Adipocyte (in vitro differentiated cells): ENCODE measurements around the gene PDHX.

ENCODE experiments used
- DNase-seq: peaks from one replicate; pipeline ENCODE4 v3.0.0-alpha.2; 2015; ENCODE audit warnings: low read depth
- H3K27me3 ChIP-seq: replicated peaks from 2 replicates; pipeline ENCODE4 v1.7.0; 2013; ENCODE audit warnings: mild to moderate bottlenecking, low read length, moderate library complexity; ENCODE audit not compliant: control insufficient read depth, insufficient read depth
- H3K36me3 ChIP-seq: 2 replicates; pipeline ENCODE4 v1.7.0; 2013; ENCODE audit warnings: low read length, mild to moderate bottlenecking, moderate library complexity; ENCODE audit not compliant: control insufficient read depth, insufficient read depth, severe bottlenecking
- H3K4me1 ChIP-seq: 2 replicates; pipeline ENCODE4 v1.7.0; 2013; ENCODE audit warnings: mild to moderate bottlenecking, low read length, moderate library complexity; ENCODE audit not compliant: control insufficient read depth, insufficient read depth
- H3K4me3 ChIP-seq: 2 replicates; pipeline ENCODE4 v1.7.0; 2013; ENCODE audit warnings: mild to moderate bottlenecking, low read length, moderate library complexity
- H3K9ac ChIP-seq: 2 replicates; pipeline ENCODE4 v1.7.0; 2013; ENCODE audit warnings: mild to moderate bottlenecking, low read length, moderate library complexity
- H3K9me3 ChIP-seq: 2 replicates; pipeline ENCODE4 v1.7.0; 2013; ENCODE audit warnings: mild to moderate bottlenecking, low read length, moderate library complexity; ENCODE audit not compliant: control insufficient read depth

PDHX gene

DNA sequence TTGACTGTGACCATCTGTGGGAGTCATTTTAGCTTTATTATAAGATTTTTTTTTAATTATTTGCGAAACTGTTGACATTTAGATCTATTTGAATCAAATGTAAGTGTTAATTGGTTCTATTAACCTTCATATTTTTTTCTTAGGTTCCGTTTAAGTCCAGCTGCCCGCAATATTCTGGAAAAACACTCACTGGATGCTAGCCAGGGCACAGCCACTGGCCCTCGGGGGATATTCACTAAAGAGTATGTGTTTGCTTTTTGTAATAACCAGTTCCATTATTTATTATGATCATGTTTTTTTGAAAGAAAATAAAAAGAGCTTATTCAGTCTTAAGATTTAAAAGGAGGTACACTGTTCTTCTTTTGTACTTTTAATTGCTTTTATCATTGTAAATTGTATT is 43.9 kb downstream of the PDHX start:
- DNase-seq = peak; percentile 37
- H3K27me3 ChIP-seq = no peaks in the 10 kb centered on the region
- H3K4me3 ChIP-seq = no peak overlapping the region
- no peaks in the 10 kb centered on the region for H3K9me3 ChIP-seq
- H3K36me3 ChIP-seq = peaks cover 21% of the 10 kb centered on the region
- H3K4me1 ChIP-seq = peaks cover 14% of the 10 kb centered on the region
- H3K9ac ChIP-seq = no peak overlapping the region

DNA sequence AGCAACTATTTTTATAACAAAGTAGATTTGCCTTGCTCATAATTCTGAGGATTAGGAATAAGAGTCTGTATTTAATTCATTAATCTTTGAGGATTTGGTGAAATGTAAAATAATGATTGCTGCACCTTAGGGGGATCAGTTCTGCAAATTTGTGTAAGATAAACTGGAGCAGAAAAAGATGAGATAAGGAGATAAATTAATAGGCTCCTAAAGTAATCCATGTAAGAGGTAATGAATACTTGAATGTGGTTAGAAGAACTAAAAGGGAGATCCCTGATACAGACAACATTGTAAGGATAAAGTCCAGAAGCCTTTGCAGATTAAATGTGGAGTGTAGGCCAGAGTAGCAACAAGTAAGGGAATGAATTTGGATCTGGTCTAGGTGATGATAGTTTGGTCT is 45.6 kb downstream of the PDHX start:
- H3K4me3 ChIP-seq = no peak overlapping the region
- H3K36me3 ChIP-seq = peaks cover 27% of the 10 kb centered on the region
- DNase-seq = no peak
- H3K9me3 ChIP-seq = no peaks in the 10 kb centered on the region
- H3K4me1 ChIP-seq = peaks cover 14% of the 10 kb centered on the region
- no peaks in the 10 kb centered on the region for H3K27me3 ChIP-seq
- H3K9ac ChIP-seq = no peak overlapping the region

DNA sequence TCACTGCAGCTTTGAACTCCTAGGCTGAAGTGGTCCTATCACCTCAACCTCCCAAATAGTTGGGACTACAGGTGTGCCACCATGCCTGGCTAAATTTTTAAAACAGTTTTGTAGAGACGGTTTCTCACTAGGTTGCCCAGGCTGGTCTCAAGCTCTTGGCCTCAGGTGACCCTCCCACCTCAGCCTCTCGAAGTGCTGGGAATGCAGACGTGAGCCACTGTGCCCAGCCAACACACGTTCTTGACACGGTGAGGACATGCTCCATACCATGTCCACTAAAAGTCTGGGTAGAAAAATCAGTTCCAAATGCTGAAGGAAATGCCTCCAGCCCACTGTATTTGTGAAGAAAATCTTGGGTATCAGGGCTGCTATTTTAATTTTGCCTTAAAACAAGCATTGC is 46.9 kb downstream of the PDHX start:
- Histone ChIP-seq H3K9ac (no peak overlapping the region), H3K36me3 (peaks cover 30% of the 10 kb centered on the region), H3K9me3 (no peaks in the 10 kb centered on the region), H3K4me3 (no peak overlapping the region), H3K4me1 (peaks cover 14% of the 10 kb centered on the region), H3K27me3 (no peaks in the 10 kb centered on the region)
- DNase-seq = no peak

DNA sequence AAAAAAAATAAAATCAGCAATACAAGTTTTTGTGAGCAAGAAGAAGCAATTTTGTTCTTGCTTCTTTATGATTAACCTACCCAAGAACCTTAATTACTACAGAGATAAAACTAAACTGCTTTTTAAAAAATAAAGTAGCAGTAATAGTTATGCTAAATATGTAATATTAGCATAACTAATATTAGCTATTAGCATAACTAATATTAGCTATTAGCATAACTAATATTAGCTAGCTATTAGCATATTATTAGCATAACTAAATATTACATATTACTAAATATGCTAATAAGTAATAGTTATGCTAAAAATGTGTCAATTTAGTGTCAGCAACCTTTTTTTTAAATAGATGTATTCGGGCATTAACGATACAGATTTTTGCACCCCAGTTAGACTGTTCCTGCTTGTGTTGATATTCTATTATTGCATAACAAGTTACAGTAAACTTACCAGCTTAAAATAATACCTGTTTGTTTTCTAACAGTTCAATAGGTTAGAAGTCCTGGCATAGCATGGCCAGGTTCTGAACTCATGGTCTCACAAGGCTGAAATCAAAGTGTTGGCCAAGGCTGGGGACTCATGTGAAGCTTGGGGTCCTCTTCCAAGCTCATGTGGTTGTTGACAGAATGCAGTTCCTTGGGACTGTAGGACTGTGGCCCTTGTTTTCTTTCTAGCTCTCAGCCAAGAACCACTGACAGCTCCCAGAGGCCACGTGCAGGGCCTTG is 48.4 kb downstream of the PDHX start:
- H3K4me1 ChIP-seq = peaks cover 12% of the 10 kb centered on the region
- H3K36me3 ChIP-seq = peaks cover 30% of the 10 kb centered on the region
- no peak for DNase-seq
- no peaks in the 10 kb centered on the region for H3K27me3 ChIP-seq
- no peaks in the 10 kb centered on the region for H3K9me3 ChIP-seq
- H3K9ac ChIP-seq = no peak overlapping the region
- no peak overlapping the region for H3K4me3 ChIP-seq

DNA sequence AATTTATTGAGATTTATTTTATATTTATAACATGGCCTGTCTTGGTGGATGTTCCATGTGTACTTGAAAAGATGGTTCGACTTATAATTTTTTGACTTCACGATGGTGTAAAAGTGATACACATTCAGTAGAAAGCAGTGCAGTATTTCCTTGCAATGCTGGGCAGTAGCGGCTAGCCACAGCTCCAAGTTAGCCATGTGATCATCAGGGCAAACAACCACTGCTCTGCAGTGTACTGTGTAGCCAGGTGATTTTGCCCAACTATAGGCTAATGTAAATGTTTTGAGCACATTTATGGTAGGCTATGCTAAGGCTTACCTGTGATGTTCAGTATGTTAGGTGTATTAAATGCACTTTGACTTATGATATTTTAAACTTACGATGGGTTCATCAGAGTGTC is 52.4 kb downstream of the PDHX start:
- Histone ChIP-seq H3K4me3 (no peak overlapping the region), H3K4me1 (peaks cover 26% of the 10 kb centered on the region), H3K36me3 (peaks cover 24% of the 10 kb centered on the region), H3K27me3 (no peaks in the 10 kb centered on the region), H3K9me3 (no peaks in the 10 kb centered on the region), H3K9ac (no peak overlapping the region)
- no peak for DNase-seq

DNA sequence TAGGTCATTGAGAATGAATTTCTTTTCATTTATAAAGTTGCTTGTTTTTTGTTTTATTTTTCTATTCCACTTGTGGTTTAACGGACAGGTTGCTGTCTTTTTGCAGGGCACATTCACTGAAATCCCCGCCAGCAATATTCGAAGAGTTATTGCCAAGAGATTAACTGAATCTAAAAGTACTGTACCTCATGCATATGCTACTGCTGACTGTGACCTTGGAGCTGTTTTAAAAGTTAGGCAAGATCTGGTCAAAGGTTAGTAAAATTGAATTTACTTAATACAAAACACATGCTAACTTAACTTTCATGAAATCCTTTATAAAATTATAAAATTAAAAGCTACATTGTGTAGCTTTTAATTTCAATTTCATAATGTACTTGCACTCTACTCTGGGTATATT is 53.6 kb downstream of the PDHX start:
- H3K9ac ChIP-seq = no peak overlapping the region
- peaks cover 27% of the 10 kb centered on the region for H3K36me3 ChIP-seq
- no peaks in the 10 kb centered on the region for H3K27me3 ChIP-seq
- no peak overlapping the region for H3K4me3 ChIP-seq
- no peaks in the 10 kb centered on the region for H3K9me3 ChIP-seq
- peaks cover 26% of the 10 kb centered on the region for H3K4me1 ChIP-seq
- no peak for DNase-seq

DNA sequence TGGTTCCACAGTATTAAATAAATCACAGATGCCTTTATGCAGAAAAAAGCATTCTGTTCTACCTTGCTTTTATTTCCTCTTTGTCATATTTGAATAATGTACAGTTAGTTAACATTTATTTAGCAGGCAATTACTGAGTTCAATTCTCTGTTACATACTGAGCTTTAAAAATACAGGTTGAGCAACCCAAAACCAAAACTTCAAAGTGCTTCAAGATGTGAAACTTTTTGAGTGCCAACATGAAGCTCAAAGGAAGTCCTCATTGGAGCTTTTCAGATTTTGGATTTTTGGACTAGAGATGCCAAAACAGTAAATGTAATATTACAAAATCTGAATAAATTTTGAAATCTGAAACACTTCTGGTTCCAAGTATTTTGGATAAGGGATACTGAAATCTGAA is 54.1 kb downstream of the PDHX start:
- no peak overlapping the region for H3K9ac ChIP-seq
- peak; percentile 79 for DNase-seq
- H3K9me3 ChIP-seq = no peaks in the 10 kb centered on the region
- H3K4me3 ChIP-seq = no peak overlapping the region
- peaks cover 27% of the 10 kb centered on the region for H3K36me3 ChIP-seq
- H3K27me3 ChIP-seq = no peaks in the 10 kb centered on the region
- peaks cover 26% of the 10 kb centered on the region for H3K4me1 ChIP-seq

DNA sequence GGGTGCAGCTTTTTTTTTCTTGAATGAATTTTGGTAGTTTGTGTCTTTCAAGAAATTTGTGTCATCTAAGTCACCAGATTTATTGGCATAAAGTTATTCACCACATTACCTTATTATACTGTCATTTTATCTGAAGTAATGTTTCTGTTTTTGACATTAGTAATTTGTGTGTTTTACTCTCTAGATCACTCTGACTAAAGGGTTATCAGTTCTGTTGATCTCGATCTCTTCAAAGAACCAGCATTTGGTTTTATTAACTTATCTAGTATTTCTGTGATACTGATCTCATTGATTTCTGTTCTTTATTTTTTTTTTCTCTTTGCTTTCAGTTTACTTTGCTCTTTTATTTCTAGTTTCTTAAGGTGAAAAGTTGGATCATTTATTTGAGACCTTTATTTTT is 55.5 kb downstream of the PDHX start:
- DNase-seq = no peak
- Histone ChIP-seq H3K36me3 (peaks cover 22% of the 10 kb centered on the region), H3K4me1 (peaks cover 40% of the 10 kb centered on the region), H3K4me3 (no peak overlapping the region), H3K9ac (no peak overlapping the region), H3K9me3 (no peaks in the 10 kb centered on the region), H3K27me3 (no peaks in the 10 kb centered on the region)

DNA sequence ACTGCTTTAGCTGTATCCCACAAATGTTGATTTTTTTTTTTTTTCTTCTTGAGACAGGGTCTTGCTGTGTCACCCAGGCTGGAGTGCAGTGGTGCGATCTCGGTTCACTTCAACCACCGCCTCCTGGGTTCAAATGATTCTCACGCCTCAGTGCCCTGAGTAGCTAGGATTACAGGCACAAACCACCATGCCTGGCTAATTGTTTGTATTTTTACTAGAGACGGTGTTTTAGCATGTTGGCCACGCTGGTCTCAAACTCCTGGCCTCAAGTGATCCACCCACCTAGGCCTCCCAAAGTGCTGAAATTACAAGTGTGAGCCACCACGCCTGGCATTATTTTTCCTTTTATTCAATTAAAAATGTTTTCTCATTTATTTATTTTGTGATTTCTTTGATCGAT is 55.9 kb downstream of the PDHX start:
- DNase-seq = no peak
- H3K9ac ChIP-seq = no peak overlapping the region
- no peaks in the 10 kb centered on the region for H3K9me3 ChIP-seq
- no peak overlapping the region for H3K4me3 ChIP-seq
- no peaks in the 10 kb centered on the region for H3K27me3 ChIP-seq
- peaks cover 18% of the 10 kb centered on the region for H3K36me3 ChIP-seq
- H3K4me1 ChIP-seq = peaks cover 45% of the 10 kb centered on the region

DNA sequence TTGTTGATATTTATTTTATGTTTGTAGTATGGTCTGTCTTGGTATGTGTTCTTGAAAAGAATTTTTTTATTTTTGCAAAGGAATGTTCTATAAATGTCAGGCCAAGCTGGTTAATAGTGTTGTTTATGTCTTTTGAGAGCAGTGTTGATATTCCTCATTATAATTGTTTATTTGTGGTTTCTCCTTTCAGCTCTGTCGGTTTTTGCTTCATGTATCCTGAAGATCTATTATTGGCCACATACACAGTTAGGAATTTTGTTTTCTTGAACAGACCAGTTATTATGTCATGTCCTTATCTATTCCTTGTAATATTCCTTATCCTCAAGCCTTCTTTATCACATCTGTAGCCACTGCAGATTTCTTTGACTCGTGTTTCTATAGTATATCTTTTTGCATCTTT is 56.5 kb downstream of the PDHX start:
- peaks cover 50% of the 10 kb centered on the region for H3K4me1 ChIP-seq
- H3K9me3 ChIP-seq = no peaks in the 10 kb centered on the region
- H3K27me3 ChIP-seq = no peaks in the 10 kb centered on the region
- DNase-seq = peak; percentile 57
- H3K4me3 ChIP-seq = no peak overlapping the region
- no peak overlapping the region for H3K9ac ChIP-seq
- H3K36me3 ChIP-seq = peaks cover 13% of the 10 kb centered on the region

DNA sequence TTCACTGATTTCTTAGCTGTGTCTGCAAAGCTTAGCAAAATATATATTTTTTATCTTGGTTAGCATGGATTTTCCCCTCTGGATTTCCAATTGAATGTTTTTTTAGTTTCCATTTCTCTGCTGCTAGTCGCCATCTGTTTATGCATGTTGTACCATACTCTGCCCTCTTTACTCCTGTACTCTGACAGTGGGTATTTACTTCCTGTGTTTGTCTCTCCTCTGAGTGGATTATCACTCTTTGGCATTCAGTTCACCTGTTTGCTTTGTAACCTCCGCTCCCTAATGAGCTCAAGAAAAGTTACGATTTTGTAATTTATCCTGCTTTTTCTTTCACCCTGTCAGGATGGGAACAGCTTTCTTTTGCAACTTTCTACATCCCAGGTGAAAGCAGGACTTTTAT is 59.1 kb downstream of the PDHX start:
- peaks cover 29% of the 10 kb centered on the region for H3K36me3 ChIP-seq
- no peak for DNase-seq
- H3K4me1 ChIP-seq = peaks cover 52% of the 10 kb centered on the region
- no peak overlapping the region for H3K4me3 ChIP-seq
- no peak overlapping the region for H3K9ac ChIP-seq
- no peaks in the 10 kb centered on the region for H3K9me3 ChIP-seq
- H3K27me3 ChIP-seq = no peaks in the 10 kb centered on the region

DNA sequence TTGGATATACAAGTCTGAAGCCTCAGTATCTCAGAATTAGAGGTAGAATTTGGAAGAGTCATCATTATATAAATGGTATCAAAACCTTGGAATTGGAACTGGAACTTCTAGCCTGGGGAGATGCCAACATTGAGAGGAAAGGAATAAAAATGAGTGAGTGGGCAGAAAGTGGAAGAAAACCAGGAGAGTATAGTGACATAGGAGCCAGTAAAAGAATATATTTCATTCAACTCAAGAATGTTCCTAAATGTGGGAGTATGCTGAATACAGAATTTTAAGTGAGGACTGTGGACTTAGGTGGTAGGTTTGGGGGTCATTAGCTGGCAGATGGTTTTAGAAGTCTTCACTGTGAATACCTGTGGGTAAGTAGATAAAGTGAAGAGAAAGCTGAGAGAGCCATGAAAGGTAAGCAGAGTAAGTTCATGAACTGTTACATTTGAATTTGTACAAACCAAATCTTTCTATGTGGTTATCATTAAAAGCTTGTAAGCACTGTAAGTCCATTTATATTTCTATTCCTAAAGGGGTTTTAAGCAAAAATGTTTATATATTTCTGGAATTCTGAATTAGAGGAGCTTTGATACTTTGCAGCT is 60.2 kb downstream of the PDHX start:
- no peaks in the 10 kb centered on the region for H3K27me3 ChIP-seq
- no peak overlapping the region for H3K9ac ChIP-seq
- DNase-seq = no peak
- H3K4me3 ChIP-seq = no peak overlapping the region
- H3K9me3 ChIP-seq = no peaks in the 10 kb centered on the region
- H3K36me3 ChIP-seq = peaks cover 35% of the 10 kb centered on the region
- H3K4me1 ChIP-seq = peaks cover 44% of the 10 kb centered on the region
